HG02642 (cell line): ENCODE results near the gene ATP2C2.

Experiments
- ATAC-seq: cut with Tn5 transposase; IDR thresholded peaks from one replicate; pipeline ENCODE4 v1.9.1; 2021; ENCODE audit warnings: mild to moderate bottlenecking; ENCODE audit not compliant: unreplicated experiment, poor library complexity

The ATP2C2 gene

GRCh38 chr16:84483882-84484565 lies 115.7 kb downstream of the ATP2C2 start:
- no peak for ATAC-seq

GRCh38 chr16:84484579-84485254 lies 116.4 kb downstream of the ATP2C2 start:
- no peak for ATAC-seq

GRCh38 chr16:84485255-84486010 lies 117.1 kb downstream of the ATP2C2 start:
- ATAC-seq, result no peak

- ATAC-seq, result no peak
Observed at GRCh38 chr16:84486126-84486525, 117.8 kb downstream of the ATP2C2 start.

- no peak for ATAC-seq
Observed at GRCh38 chr16:84486551-84487235, 118.4 kb downstream of the ATP2C2 start.

GRCh38 chr16:84487358-84487757 lies 119.0 kb downstream of the ATP2C2 start:
- no peak for ATAC-seq

- no peak for ATAC-seq
Observed at GRCh38 chr16:84489131-84489530, 120.8 kb downstream of the ATP2C2 start.

GRCh38 chr16:84495506-84495905 lies 127.2 kb downstream of the ATP2C2 start:
- ATAC-seq, result no peak

GRCh38 chr16:84496991-84497390 lies 128.7 kb downstream of the ATP2C2 start:
- no peak for ATAC-seq

GRCh38 chr16:84497418-84498222 lies 129.3 kb downstream of the ATP2C2 start:
- ATAC-seq, result no peak

GRCh38 chr16:84498223-84498610 lies 129.9 kb downstream of the ATP2C2 start:
- no peak for ATAC-seq

GRCh38 chr16:84498859-84499620 lies 130.7 kb downstream of the ATP2C2 start:
- ATAC-seq, result no peak

- no peak for ATAC-seq
Observed at GRCh38 chr16:84499638-84500037, 131.3 kb downstream of the ATP2C2 start.

- no peak for ATAC-seq
Observed at GRCh38 chr16:84500531-84500930, 132.2 kb downstream of the ATP2C2 start.

- no peak for ATAC-seq
Observed at GRCh38 chr16:84501077-84501735, 132.9 kb downstream of the ATP2C2 start.

GRCh38 chr16:84502075-84502474 lies 133.7 kb downstream of the ATP2C2 start:
- no peak for ATAC-seq

GRCh38 chr16:84502581-84502980 lies 134.2 kb downstream of the ATP2C2 start:
- ATAC-seq, result no peak

- ATAC-seq, result no peak
Observed at GRCh38 chr16:84503751-84504395, 135.5 kb downstream of the ATP2C2 start.
